GM12878 (cell line): ENCODE measurements around the gene HSPB7. TPM values are rescaled to one million over a fixed set of nuclear protein-coding genes. Genes with fewer than 3 reads are reported as not detected.

Experiments
- ATAC-seq: fragments of 200-7000 bp; cut with Tn5 transposase; 3 replicates; pipeline ENCODE4 v1.9.1; 2020; ENCODE audit warnings: mild to moderate bottlenecking, moderate library complexity
- BruUV-seq: library from RNA; stranded (reverse); fragments of 400-500 nt; replicated peaks from 2 replicates; lab custom pipeline; 2021; lab: Mats Ljungman, UMichigan
- CTCF ChIA-PET: fragments of 300-600 bp; sonication (Branson Sonifier 250); formaldehyde crosslinking; extraction: SDS; loops from one replicate; lab custom pipeline; 2021; ENCODE audit warnings: inconsistent platforms; lab: Yijun Ruan, JAX
- POLR2A ChIA-PET: fragments of 350-600 bp; formaldehyde crosslinking; extraction: SDS; loops from one replicate; lab custom pipeline; 2021; ENCODE audit warnings: inconsistent platforms; lab: Charles Lee
- RAD21 ChIA-PET: fragments of 300-600 bp; sonication (Branson Sonifier 250); formaldehyde crosslinking; loops from one replicate; lab custom pipeline; 2023; ENCODE audit warnings: antibody characterized with exemption; ENCODE audit not compliant: unreplicated experiment; lab: Charles Lee
- SMC1A ChIA-PET: fragments of 300-600 bp; sonication (Branson Sonifier 250); formaldehyde crosslinking; loops from one replicate; lab custom pipeline; 2023; ENCODE audit not compliant: unreplicated experiment, uncharacterized antibody; lab: Charles Lee
- DNase-seq: peaks from one replicate; pipeline ENCODE4 v3.0.0-alpha.2; 2011; ENCODE audit warnings: low read depth, low spot score
- FAIRE-seq: peaks from 3 replicates; lab custom pipeline; 2011; peaks lifted over from hg19 to GRCh38; lab: Jason Lieb, UNC
- H2AFZ ChIP-seq: 2 replicates; pipeline ENCODE4 v1.6.0; 2011; ENCODE audit warnings: low read depth, low read length, control low read depth; ENCODE audit not compliant: control insufficient read depth
- H3K27ac ChIP-seq: 2 replicates; pipeline ENCODE4 v1.5.1; 2011; ENCODE audit warnings: control low read depth; ENCODE audit not compliant: control insufficient read depth, insufficient read depth
- H3K27me3 ChIP-seq, 2 experiments: replicated peaks in 1 of 2; 2 replicates each; pipeline versions ENCODE4 v1.6.0 to v1.6.1; 2011; ENCODE audit warnings: low read length in 1 of 2; ENCODE audit not compliant: control insufficient read depth in 2 of 2, insufficient read depth in 2 of 2
- H3K36me3 ChIP-seq, 2 experiments: 2 replicates each; pipeline ENCODE4 v1.5.1; 2011; ENCODE audit warnings: low read length in 1 of 2; ENCODE audit not compliant: control insufficient read depth in 2 of 2, insufficient read depth in 2 of 2
- H3K4me1 ChIP-seq: 2 replicates; pipeline ENCODE4 v1.6.1; 2011; ENCODE audit warnings: mild to moderate bottlenecking, low read length, moderate library complexity, mixed read lengths; ENCODE audit not compliant: control insufficient read depth, insufficient read depth
- H3K4me2 ChIP-seq: 2 replicates; pipeline ENCODE4 v1.6.0; 2011; ENCODE audit warnings: control low read depth; ENCODE audit not compliant: control insufficient read depth, insufficient read depth
- H3K4me3 ChIP-seq: fragments of 200-600 bp; sonication (generic); 2 replicates; pipeline ENCODE4 v1.5.1; 2016
- H3K79me2 ChIP-seq: 2 replicates; pipeline ENCODE4 v1.6.0; 2011; ENCODE audit warnings: low read length; ENCODE audit not compliant: control insufficient read depth, insufficient read depth
- H3K9ac ChIP-seq: 2 replicates; pipeline ENCODE4 v1.8.0; 2011; ENCODE audit warnings: low read length, control low read depth, mixed read lengths; ENCODE audit not compliant: control insufficient read depth, insufficient read depth
- H3K9me3 ChIP-seq: replicated peaks from 3 replicates; pipeline ENCODE4 v1.5.1; 2011; ENCODE audit warnings: mild to moderate bottlenecking, low read length; ENCODE audit not compliant: control insufficient read depth, insufficient read depth
- H4K20me1 ChIP-seq: 2 replicates; pipeline ENCODE4 v1.6.0; 2011; ENCODE audit not compliant: control insufficient read depth, insufficient read depth
- BRCA1 ChIP-seq: IDR thresholded peaks from 2 replicates; pipeline ENCODE4 v1.6.1; 2011; ENCODE audit warnings: low read depth, low read length, improper control_type of control experiment
- CEBPB ChIP-seq, 2 experiments: fragments of 150-350 bp in 1 of 2; IDR thresholded peaks; 2 replicates each; pipeline ENCODE4 v1.6.1; 2012 to 2014; ENCODE audit warnings: low read depth in 2 of 2, low read length in 2 of 2, borderline replicate concordance in 1 of 2, inconsistent platforms in 1 of 2
- CHD4 ChIP-seq: fragments of 200-600 bp; sonication (generic); IDR thresholded peaks from 2 replicates; pipeline ENCODE4 v1.6.1; 2016; ENCODE audit warnings: mild to moderate bottlenecking
- CREM ChIP-seq: IDR thresholded peaks from 2 replicates; pipeline ENCODE4 v1.6.1; 2014; ENCODE audit warnings: antibody characterized with exemption, low read depth
- E2F8 ChIP-seq: fragments of 450-650 bp; IDR thresholded peaks from 2 replicates; pipeline ENCODE4 v1.6.1; 2018; ENCODE audit warnings: mild to moderate bottlenecking, low read depth, moderate library complexity; ENCODE audit not compliant: partially characterized antibody
- EP300 ChIP-seq, 2 experiments: fragments of 150-350 bp in 1 of 2; IDR thresholded peaks; 2 replicates each; pipeline ENCODE4 v1.6.1; 2011 to 2012; ENCODE audit warnings: low read depth in 2 of 2, low read length in 2 of 2, borderline replicate concordance in 1 of 2, improper control_type of control experiment in 1 of 2, inconsistent platforms in 1 of 2; ENCODE audit not compliant: control insufficient read depth in 1 of 2
- GABPA ChIP-seq: IDR thresholded peaks from 2 replicates; pipeline ENCODE4 v1.6.1; 2014; ENCODE audit warnings: antibody characterized with exemption, low read depth, mild to moderate bottlenecking, inconsistent platforms
- KDM1A ChIP-seq: fragments of 200-600 bp; sonication (generic); IDR thresholded peaks from 2 replicates; pipeline ENCODE4 v1.6.1; 2016; ENCODE audit warnings: borderline replicate concordance
- MXI1 ChIP-seq: fragments of 150-350 bp; IDR thresholded peaks from 2 replicates; pipeline ENCODE4 v1.6.1; 2011; ENCODE audit warnings: low read depth, mild to moderate bottlenecking, inconsistent platforms, low read length, improper control_type of control experiment
- NFYB ChIP-seq: IDR thresholded peaks from 2 replicates; pipeline ENCODE4 v1.6.1; 2011; ENCODE audit warnings: low read depth, mild to moderate bottlenecking, low read length, improper control_type of control experiment, moderate library complexity; ENCODE audit not compliant: insufficient read depth
- NR2C2 ChIP-seq: IDR thresholded peaks from 2 replicates; pipeline ENCODE4 v1.6.1; 2011; ENCODE audit warnings: borderline replicate concordance, low read depth; ENCODE audit not compliant: control insufficient read depth, insufficient read length
- RAD51 ChIP-seq: fragments of 450-650 bp; IDR thresholded peaks from 2 replicates; pipeline ENCODE4 v1.6.1; 2016; ENCODE audit warnings: moderate library complexity, mild to moderate bottlenecking, inconsistent platforms
- REST ChIP-seq: IDR thresholded peaks from 2 replicates; pipeline ENCODE4 v1.6.1; 2012; ENCODE audit warnings: mild to moderate bottlenecking, low read depth, low read length
- RUNX3 ChIP-seq: IDR thresholded peaks from 2 replicates; pipeline ENCODE4 v1.6.1; 2012; ENCODE audit warnings: low read length, inconsistent platforms
- SIN3A ChIP-seq: IDR thresholded peaks from 2 replicates; pipeline ENCODE4 v1.6.1; 2012; ENCODE audit warnings: low read depth, low read length, improper control_type of control experiment
- SMARCA5 ChIP-seq: fragments of 450-650 bp; IDR thresholded peaks from 2 replicates; pipeline ENCODE4 v1.6.1; 2017; ENCODE audit warnings: mild to moderate bottlenecking
- TCF3 ChIP-seq: IDR thresholded peaks from 2 replicates; pipeline ENCODE4 v1.6.1; 2012; ENCODE audit warnings: low read depth, mild to moderate bottlenecking, low read length, borderline replicate concordance; ENCODE audit not compliant: insufficient read depth
- ZBED1 ChIP-seq: IDR thresholded peaks from 2 replicates; pipeline ENCODE4 v1.6.1; 2016; ENCODE audit warnings: borderline replicate concordance
- WGBS: methylation state at CpG from one replicate; pipeline ENCODE4 v1.1.6; 2016; ENCODE audit warnings: low lambda C conversion rate; ENCODE audit not compliant: insufficient replicate concordance, insufficient coverage; ENCODE audit errors: missing lambda C conversion rate; 5-methylcytosine and 5-hydroxymethylcytosine counted together
- in situ Hi-C: fragments of 300-500 bp; cut with MboI; formaldehyde crosslinking; loops from 9 replicates; pipeline ENCODE4 v1.14.3; 2018; ENCODE audit warnings: mixed read lengths
- intact Hi-C: fragments of 100-400 bp; cut with micrococcal nuclease; formaldehyde crosslinking; loops from one replicate; pipeline ENCODE4 v1.14.2; 2022; ENCODE audit not compliant: unreplicated experiment
- polyA plus RNA-seq, 11 experiments: library from polyadenylated mRNA; depleted of rRNA in 4 of 11; unstranded in 6 of 11; stranded (reverse) in 5 of 11; fragments of >200 nt; fragmentation: Nextera tagmentation in 4 of 11; fragmentation: Illumina TruSeq in 1 of 11; extraction: Ambion mirVana in 4 of 11; extraction: Trizol in 1 of 11; gene quantifications; 1 replicate in 1 of 11; 2 replicates in 10 of 11; pipeline versions ENCODE4 v1.2.1 to v1.2.3, GENCODE V29; 2011 to 2016; ENCODE audit warnings: inconsistent platforms in 2 of 11, missing spikeins in 2 of 11, low read depth in 1 of 11
- total RNA-seq, 4 experiments: library from RNA; depleted of rRNA in 3 of 4; stranded (reverse); fragments of >200 nt in 3 of 4; fragmentation: Illumina TruSeq in 1 of 4; extraction: Trizol in 1 of 4; gene quantifications; 2 replicates each; pipeline versions ENCODE4 v1.2.1 to v1.2.3, GENCODE V29; 2013 to 2021

Gene HSPB7
- total and polyA plus RNA-seq, 10 of the 15 experiments (the other 5 are each of a cell fraction or from before 2014, with no cell fraction given): 0.34 TPM; not detected in 9

GRCh38 chr1:16019644-16020277 lies 1.9 kb upstream of the HSPB7 start:
- BruUV-seq: no TSS peak
- Histone ChIP-seq H3K9ac (no peak overlapping the region), H3K4me2 (no peak overlapping the region), H3K27ac (no peak overlapping the region), H2AFZ (no peak overlapping the region), H3K27me3 (peaks cover 0 to 2% of the 10 kb centered on the region in 2 experiments; a peak in 2 of 4 replicates)
- RAD21 ChIA-PET: interaction anchor here (1.4 kb wide), 1 partner anchor 11 kb away, joined by 3 read pairs; no protein-coding TSS in a partner anchor
- FAIRE-seq: no peak
- TF ChIP-seq NR2C2 (no peak), GABPA (no peak), CEBPB (IDR thresholded peaks at IDR 0.05; ENCODE audit: borderline replicate concordance in 1 of 2, low read depth in 2 of 2, low read length in 2 of 2) (no peak), BRCA1 (no peak), SIN3A (no peak), EP300 (IDR thresholded peaks at IDR 0.05; ENCODE audit: borderline replicate concordance in 1 of 2, control insufficient read depth in 1 of 2, low read depth in 2 of 2, low read length in 2 of 2) (no peak), MXI1 (no peak), SMARCA5 (no peak), KDM1A (no peak), ZBED1 (no peak), NFYB (no peak), E2F8 (no peak), RUNX3 (no peak), REST (no peak), TCF3 (no peak), RAD51 (no peak), CHD4 (no peak), CREM (no peak)
- TF ChIP-seq, all 136 proteins: peak for 0
- ChIA-PET CTCF (interaction anchor here (6.4 kb wide), 1 partner anchor 11 kb away, joined by 36 read pairs; no protein-coding TSS in a partner anchor), POLR2A (interaction anchor here (0.6 kb wide), 1 partner anchor 221 kb away, joined by 7 read pairs; no protein-coding TSS in a partner anchor), SMC1A (interaction anchor here (0.6 kb wide), 1 partner anchor 793 kb away, joined by 3 read pairs; no protein-coding TSS in a partner anchor)
- H3K9me3 ChIP-seq: no peaks in the 10 kb centered on the region
- WGBS: 33% methylated on average over 7 of the region's 9 CpGs
- H3K4me1 ChIP-seq: peaks cover 13% of the 10 kb centered on the region
- intact Hi-C loops (no loop called here), in situ Hi-C loops (no loop called here)
- no peaks in the 10 kb centered on the region for H3K36me3 ChIP-seq
- H3K79me2 ChIP-seq: no peaks in the 10 kb centered on the region
- H4K20me1 ChIP-seq: no peaks in the 10 kb centered on the region
- ATAC-seq (no peak), DNase-seq (no peak)
- no peak overlapping the region for H3K4me3 ChIP-seq
